H9 (cell line): ENCODE data around the gene MAST4. TPM values are rescaled to one million over a fixed set of nuclear protein-coding genes. Genes with fewer than 3 reads are reported as not detected.

Source experiments
- DNase-seq: peaks from one replicate; pipeline ENCODE4 v3.0.0-alpha.2; 2017
- H2AFZ ChIP-seq: one replicate; pipeline ENCODE4 v1.6.1; 2013; ENCODE audit warnings: mild to moderate bottlenecking, low read length, control low read depth, moderate library complexity
- H2AK5ac ChIP-seq: 2 replicates; pipeline ENCODE4 v1.6.1; 2013; ENCODE audit warnings: low read length, control low read depth, mixed read lengths; ENCODE audit not compliant: insufficient read length
- H2BK120ac ChIP-seq: one replicate; pipeline ENCODE4 v1.6.1; 2013; ENCODE audit warnings: low read depth, mild to moderate bottlenecking, low read length, control low read depth, inconsistent platforms; ENCODE audit not compliant: poor library complexity, severe bottlenecking
- H2BK12ac ChIP-seq: 2 replicates; pipeline ENCODE4 v1.6.1; 2013; ENCODE audit warnings: low read length, control low read depth, mixed read lengths, low read depth; ENCODE audit not compliant: insufficient read length
- H2BK15ac ChIP-seq: 2 replicates; pipeline ENCODE4 v1.6.1; 2013; ENCODE audit warnings: low read depth, low read length, control low read depth
- H2BK20ac ChIP-seq: one replicate; pipeline ENCODE4 v1.6.1; 2013; ENCODE audit warnings: low read depth, mild to moderate bottlenecking, low read length, control low read depth, inconsistent platforms; ENCODE audit not compliant: poor library complexity, severe bottlenecking
- H2BK5ac ChIP-seq: 2 replicates; pipeline ENCODE4 v1.6.1; 2013; ENCODE audit warnings: low read length, control low read depth, mixed read lengths; ENCODE audit not compliant: insufficient read length
- H3K14ac ChIP-seq: 2 replicates; pipeline ENCODE4 v1.6.1; 2013; ENCODE audit warnings: low read length, control low read depth; ENCODE audit not compliant: insufficient read depth
- H3K18ac ChIP-seq: 2 replicates; pipeline ENCODE4 v1.6.1; 2013; ENCODE audit warnings: low read depth, mild to moderate bottlenecking, mixed read lengths, low read length, control low read depth; ENCODE audit not compliant: insufficient read length
- H3K23ac ChIP-seq: 2 replicates; pipeline ENCODE4 v1.6.1; 2013; ENCODE audit warnings: low read length, control low read depth, mixed read lengths, low read depth; ENCODE audit not compliant: insufficient read length
- H3K23me2 ChIP-seq: 2 replicates; pipeline ENCODE4 v1.6.1; 2013; ENCODE audit warnings: low read depth, mild to moderate bottlenecking, mixed read lengths, low read length, control low read depth; ENCODE audit not compliant: insufficient read length, poor library complexity, severe bottlenecking
- H3K27ac ChIP-seq: 2 replicates; pipeline ENCODE4 v1.5.1; 2013; ENCODE audit warnings: low read length, control low read depth, mixed read lengths, low read depth; ENCODE audit not compliant: insufficient read length
- H3K27me3 ChIP-seq: 2 replicates; pipeline ENCODE4 v1.6.1; 2013; ENCODE audit warnings: low read length, control low read depth, inconsistent platforms; ENCODE audit not compliant: insufficient read depth
- H3K4ac ChIP-seq: 2 replicates; pipeline ENCODE4 v1.6.1; 2013; ENCODE audit warnings: low read depth, mild to moderate bottlenecking, control low read depth, inconsistent platforms, low read length, moderate library complexity
- H3K4me1 ChIP-seq: 2 replicates; pipeline ENCODE4 v1.6.1; 2013; ENCODE audit warnings: low read length, control low read depth, inconsistent platforms; ENCODE audit not compliant: insufficient read depth
- H3K4me2 ChIP-seq: 2 replicates; pipeline ENCODE4 v1.6.1; 2013; ENCODE audit warnings: low read length, control low read depth, mixed read lengths; ENCODE audit not compliant: insufficient read length, insufficient read depth
- H3K56ac ChIP-seq: 2 replicates; pipeline ENCODE4 v1.6.1; 2013; ENCODE audit warnings: low read depth, mild to moderate bottlenecking, mixed read lengths, low read length, control low read depth; ENCODE audit not compliant: insufficient read length
- H3K79me1 ChIP-seq: 2 replicates; pipeline ENCODE4 v1.6.1; 2013; ENCODE audit warnings: low read depth, mild to moderate bottlenecking, moderate library complexity, low read length, control low read depth, inconsistent platforms; ENCODE audit not compliant: insufficient read depth, poor library complexity, severe bottlenecking
- H3K79me2 ChIP-seq: 2 replicates; pipeline ENCODE4 v1.6.1; 2013; ENCODE audit warnings: low read length, control low read depth, inconsistent platforms; ENCODE audit not compliant: insufficient read depth
- H3K9ac ChIP-seq: 2 replicates; pipeline ENCODE4 v1.6.1; 2013; ENCODE audit warnings: low read length, control low read depth, mixed read lengths; ENCODE audit not compliant: insufficient read length; ENCODE audit errors: extremely low read depth
- H3K9me3 ChIP-seq: one replicate; pipeline ENCODE4 v1.6.1; 2013; ENCODE audit warnings: low read depth, low read length, inconsistent platforms; ENCODE audit not compliant: control insufficient read depth
- H3T11ph ChIP-seq: one replicate; pipeline ENCODE4 v1.6.1; 2013; ENCODE audit warnings: mild to moderate bottlenecking, low read length, control low read depth, inconsistent platforms
- H4K20me1 ChIP-seq: one replicate; pipeline ENCODE4 v1.6.1; 2013; ENCODE audit not compliant: control insufficient read depth, insufficient read length, insufficient read depth
- H4K5ac ChIP-seq: 2 replicates; pipeline ENCODE4 v1.6.1; 2013; ENCODE audit warnings: low read depth, mild to moderate bottlenecking, mixed read lengths, low read length, control low read depth; ENCODE audit not compliant: insufficient read length
- H4K8ac ChIP-seq: replicated peaks from 2 replicates; pipeline ENCODE4 v1.6.1; 2013; ENCODE audit warnings: low read length, control low read depth, mixed read lengths, low read depth; ENCODE audit not compliant: insufficient read length
- H4K91ac ChIP-seq: 2 replicates; pipeline ENCODE4 v1.6.1; 2013; ENCODE audit warnings: low read depth, mild to moderate bottlenecking, moderate library complexity, mixed read lengths, low read length, control low read depth; ENCODE audit not compliant: insufficient read length
- H3K27ac Mint-ChIP-seq, 3 experiments: 2 replicates in 2 of 3; 3 replicates in 1 of 3; pipeline ENCODE4 v1.8.0; 2020 to 2021; ENCODE audit warnings: mixed read lengths in 3 of 3, mild to moderate bottlenecking in 1 of 3, moderate library complexity in 1 of 3
- H3K27me3 Mint-ChIP-seq: 2 replicates; pipeline ENCODE4 v1.8.0; 2021; ENCODE audit warnings: low read depth, mild to moderate bottlenecking, moderate library complexity, mixed read lengths
- H3K36me3 Mint-ChIP-seq, 3 experiments: 2 replicates in 2 of 3; 3 replicates in 1 of 3; pipeline ENCODE4 v1.8.0; 2020 to 2021; ENCODE audit warnings: low read depth in 3 of 3, mixed read lengths in 3 of 3; ENCODE audit not compliant: insufficient read depth in 1 of 3
- H3K4me1 Mint-ChIP-seq, 2 experiments: 2 replicates each; pipeline ENCODE4 v1.8.0; 2020; ENCODE audit warnings: mixed read lengths in 2 of 2
- H3K4me3 Mint-ChIP-seq, 2 experiments: 2 replicates in 1 of 2; 3 replicates in 1 of 2; pipeline ENCODE4 v1.8.0; 2020 to 2021; ENCODE audit warnings: mild to moderate bottlenecking in 2 of 2, mixed read lengths in 2 of 2, moderate library complexity in 1 of 2
- H3K9me3 Mint-ChIP-seq, 2 experiments: 2 replicates in 1 of 2; 3 replicates in 1 of 2; pipeline ENCODE4 v1.8.0; 2020; ENCODE audit warnings: mild to moderate bottlenecking in 2 of 2, mixed read lengths in 2 of 2, moderate library complexity in 1 of 2
- CTCF ChIP-seq: fragments of 200-600 bp; sonication (generic); conservative IDR thresholded peaks from 3 replicates; pipeline ENCODE4 v1.8.0; 2021; ENCODE audit warnings: antibody characterized with exemption, mild to moderate bottlenecking
- WGBS: extraction: QIAGEN DNeasy Blood & Tissue Kit; methylation state at CpG from one replicate; pipeline ENCODE4 v1.1.7; 2013; ENCODE audit warnings: missing lambda C conversion rate, low lambda C conversion rate, mixed read lengths; ENCODE audit not compliant: insufficient read length; ENCODE audit errors: extremely low coverage; 5-methylcytosine and 5-hydroxymethylcytosine counted together
- total RNA-seq: library from RNA; stranded (reverse); gene quantifications from 2 replicates; pipeline ENCODE4 v1.2.1, GENCODE V29; 2021

Gene MAST4
- total RNA-seq, 1 experiment from 2014 or later = 3.7 TPM

GRCh38 chr5:67161767-67162166 is 565.6 kb downstream of the MAST4 start:
- H3K9me3 Mint-ChIP-seq = no peaks in the 10 kb centered on the region
- no peaks in the 10 kb centered on the region for H3K27me3 Mint-ChIP-seq
- H3K23me2 ChIP-seq = no peaks in the 10 kb centered on the region
- H2BK20ac ChIP-seq = no peak overlapping the region
- no peak overlapping the region for H4K5ac ChIP-seq
- no peak overlapping the region for H3K9ac ChIP-seq
- no peak overlapping the region for H3K27ac Mint-ChIP-seq
- H4K91ac ChIP-seq = no peak overlapping the region
- H3K4me3 Mint-ChIP-seq = no peak overlapping the region
- H2BK15ac ChIP-seq = no peak overlapping the region
- WGBS = no CpG with 5 or more reads among the region's 5 CpGs
- no peak overlapping the region for H3K4me2 ChIP-seq
- no peak overlapping the region for H2AK5ac ChIP-seq
- H3K4ac ChIP-seq = no peak overlapping the region
- H3K79me2 ChIP-seq = no peaks in the 10 kb centered on the region
- no peak overlapping the region for H2BK5ac ChIP-seq
- no peaks in the 10 kb centered on the region for H3K79me1 ChIP-seq
- DNase-seq = no peak
- H4K8ac ChIP-seq = no peak overlapping the region
- no peak overlapping the region for H3K56ac ChIP-seq
- no peak overlapping the region for H2BK120ac ChIP-seq
- H3K27ac ChIP-seq = no peak overlapping the region
- H3K4me1 Mint-ChIP-seq = peaks cover 5 to 16% of the 10 kb centered on the region in 2 experiments
- no peaks in the 10 kb centered on the region for H4K20me1 ChIP-seq
- H2AFZ ChIP-seq = no peak overlapping the region
- no peaks in the 10 kb centered on the region for H3K4me1 ChIP-seq
- no peak overlapping the region for H3K23ac ChIP-seq
- no peak overlapping the region for H3K14ac ChIP-seq
- H3K27me3 ChIP-seq = no peaks in the 10 kb centered on the region
- no peak overlapping the region for H3T11ph ChIP-seq
- H3K9me3 ChIP-seq = no peaks in the 10 kb centered on the region
- no peak for TF ChIP-seq CTCF
- no peak overlapping the region for H2BK12ac ChIP-seq
- H3K36me3 Mint-ChIP-seq = peaks cover 0 to 4% (median 3%) of the 10 kb centered on the region in 3 experiments; a peak in 4 of 7 replicates
- no peak overlapping the region for H3K18ac ChIP-seq
